Vagina (tissue), 2 donors: ENCODE data around the gene KCNH1. TPM values are rescaled to one million over a fixed set of nuclear protein-coding genes. Genes with fewer than 3 reads are reported as not detected.

ENCODE experiments used
- DNase-seq, 2 donors: peaks; one replicate each; pipeline ENCODE4 v3.0.0-alpha.2; 2017; ENCODE audit errors: extremely low spot score in 2 of 2
- H3K27ac ChIP-seq: fragments of 200-600 bp; sonication (generic); one replicate; pipeline ENCODE4 v1.5.1; 2019
- H3K27me3 ChIP-seq: fragments of 200-600 bp; sonication (generic); one replicate; pipeline ENCODE4 v1.5.1; 2019
- H3K36me3 ChIP-seq, 2 donors: fragments of 200-600 bp; sonication (generic); one replicate each; pipeline ENCODE4 v1.5.1; 2017 to 2019
- H3K4me1 ChIP-seq: fragments of 200-600 bp; sonication (generic); one replicate; pipeline ENCODE4 v1.5.1; 2019
- H3K4me3 ChIP-seq, 2 donors: fragments of 200-600 bp; sonication (generic); 1 replicate in 1 of 2; 2 replicates in 1 of 2; pipeline ENCODE4 v1.5.1; 2016 to 2019
- H3K9me3 ChIP-seq: fragments of 200-600 bp; sonication (generic); one replicate; pipeline ENCODE4 v1.5.1; 2019
- POLR2A ChIP-seq, 2 donors: fragments of 450-650 bp; IDR thresholded peaks; one replicate each; pipeline ENCODE4 v1.6.1; 2017; ENCODE audit warnings: antibody characterized with exemption in 2 of 2, mild to moderate bottlenecking in 2 of 2, moderate library complexity in 2 of 2
- POLR2AphosphoS5 ChIP-seq, 2 donors: sonication (generic); formaldehyde crosslinking; IDR thresholded peaks; one replicate each; pipeline ENCODE4 v1.9.0; 2017; ENCODE audit warnings: antibody characterized with exemption in 2 of 2, mild to moderate bottlenecking in 2 of 2, low read depth in 1 of 2; ENCODE audit not compliant: insufficient read depth in 1 of 2
- intact Hi-C: fragments of 100-400 bp; cut with DNase I; formaldehyde crosslinking; loops from one replicate; pipeline ENCODE4 v1.15.1; 2023
- total RNA-seq: library from RNA; depleted of rRNA; stranded (reverse); fragments of >200 nt; gene quantifications from one replicate; pipeline ENCODE4 v1.2.3, GENCODE V29; 2016
- TF ChIP-seq, protein P1 (sequence below), 3 experiments: fragments of 450-650 bp in 2 of 3; fragments of 200-600 bp in 1 of 3; sonication (generic) in 1 of 3; IDR thresholded peaks; one replicate each; pipeline ENCODE4 v1.5.1; 2017 to 2019; ENCODE audit warnings: antibody characterized with exemption in 3 of 3, mild to moderate bottlenecking in 2 of 3, moderate library complexity in 2 of 3

The KCNH1 gene
- total RNA-seq, 1 donor from 2014 or later, result 3.9 TPM

- H3K9me3 ChIP-seq, result no peaks in the 10 kb centered on the region
- H3K27me3 ChIP-seq, result no peaks in the 10 kb centered on the region
- TF ChIP-seq, protein P1, sequence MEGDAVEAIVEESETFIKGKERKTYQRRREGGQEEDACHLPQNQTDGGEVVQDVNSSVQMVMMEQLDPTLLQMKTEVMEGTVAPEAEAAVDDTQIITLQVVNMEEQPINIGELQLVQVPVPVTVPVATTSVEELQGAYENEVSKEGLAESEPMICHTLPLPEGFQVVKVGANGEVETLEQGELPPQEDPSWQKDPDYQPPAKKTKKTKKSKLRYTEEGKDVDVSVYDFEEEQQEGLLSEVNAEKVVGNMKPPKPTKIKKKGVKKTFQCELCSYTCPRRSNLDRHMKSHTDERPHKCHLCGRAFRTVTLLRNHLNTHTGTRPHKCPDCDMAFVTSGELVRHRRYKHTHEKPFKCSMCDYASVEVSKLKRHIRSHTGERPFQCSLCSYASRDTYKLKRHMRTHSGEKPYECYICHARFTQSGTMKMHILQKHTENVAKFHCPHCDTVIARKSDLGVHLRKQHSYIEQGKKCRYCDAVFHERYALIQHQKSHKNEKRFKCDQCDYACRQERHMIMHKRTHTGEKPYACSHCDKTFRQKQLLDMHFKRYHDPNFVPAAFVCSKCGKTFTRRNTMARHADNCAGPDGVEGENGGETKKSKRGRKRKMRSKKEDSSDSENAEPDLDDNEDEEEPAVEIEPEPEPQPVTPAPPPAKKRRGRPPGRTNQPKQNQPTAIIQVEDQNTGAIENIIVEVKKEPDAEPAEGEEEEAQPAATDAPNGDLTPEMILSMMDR (IDR thresholded peaks at IDR 0.05), result no peak
- TF ChIP-seq POLR2A (IDR thresholded peaks at IDR 0.05) (no peak), POLR2AphosphoS5 (IDR thresholded peaks at IDR 0.05; ENCODE audit: insufficient read depth in 1 of 2, low read depth in 1 of 2) (no peak)
- no peak overlapping the region for H3K27ac ChIP-seq
- H3K4me3 ChIP-seq, result no peak overlapping the region
- H3K36me3 ChIP-seq, result no peaks in the 10 kb centered on the region
- DNase-seq, result peak in 1 of 2 donors; percentile 43
- no peaks in the 10 kb centered on the region for H3K4me1 ChIP-seq
- intact Hi-C loops, result no loop called here
Observed at GRCh38 chr1:210757677-210758076, 376.3 kb downstream of the KCNH1 start.

DNA sequence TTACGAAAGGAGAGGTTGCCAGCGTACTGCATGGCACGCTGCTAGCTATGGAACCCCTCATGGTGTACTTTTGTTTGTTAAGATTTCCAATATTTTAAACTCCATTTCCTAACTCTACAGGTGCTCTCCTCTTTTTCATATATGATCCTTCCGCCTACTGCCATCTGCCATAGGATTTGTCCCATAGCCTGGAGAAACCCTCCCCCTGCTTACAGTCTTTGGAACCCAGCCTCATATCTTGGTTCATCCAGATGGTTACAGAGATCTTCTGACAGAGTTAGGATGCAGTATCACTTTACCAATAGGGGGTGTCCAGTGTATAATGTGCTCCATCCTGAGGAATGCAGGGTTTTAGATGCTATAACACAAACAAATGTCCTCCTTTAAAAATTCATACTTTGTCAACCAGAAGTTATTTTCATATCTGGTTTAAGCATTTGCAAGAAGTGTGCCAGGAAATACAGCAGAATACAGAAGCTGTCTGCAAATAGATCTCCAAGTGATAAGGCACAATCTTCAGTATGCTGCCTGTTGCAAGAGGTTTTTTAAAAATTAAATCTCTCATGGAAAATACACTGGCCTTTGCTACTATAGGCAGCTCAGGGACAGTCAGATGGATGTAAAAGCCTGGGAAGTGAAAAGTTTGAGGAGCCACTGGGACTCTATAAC, 377.8 kb downstream of the KCNH1 start:
- H3K36me3 ChIP-seq, result no peaks in the 10 kb centered on the region
- H3K9me3 ChIP-seq, result no peaks in the 10 kb centered on the region
- intact Hi-C loops, result no loop called here
- H3K4me1 ChIP-seq, result no peaks in the 10 kb centered on the region
- H3K27me3 ChIP-seq, result no peaks in the 10 kb centered on the region
- H3K4me3 ChIP-seq, result no peak overlapping the region
- TF ChIP-seq POLR2AphosphoS5 (IDR thresholded peaks at IDR 0.05; ENCODE audit: insufficient read depth in 1 of 2, low read depth in 1 of 2) (no peak), POLR2A (IDR thresholded peaks at IDR 0.05) (no peak)
- TF ChIP-seq, protein P1 (IDR thresholded peaks at IDR 0.05), result no peak
- DNase-seq, result no peak
- no peak overlapping the region for H3K27ac ChIP-seq

GRCh38 chr1:210754878-210755665, 378.9 kb downstream of the KCNH1 start:
- no peaks in the 10 kb centered on the region for H3K9me3 ChIP-seq
- no peak for TF ChIP-seq POLR2AphosphoS5 (IDR thresholded peaks at IDR 0.05; ENCODE audit: insufficient read depth in 1 of 2, low read depth in 1 of 2)
- TF ChIP-seq POLR2A (IDR thresholded peaks at IDR 0.05), result no peak
- TF ChIP-seq, protein P1 (IDR thresholded peaks at IDR 0.05), result no peak
- no peaks in the 10 kb centered on the region for H3K27me3 ChIP-seq
- H3K36me3 ChIP-seq, result no peaks in the 10 kb centered on the region
- no peak overlapping the region for H3K27ac ChIP-seq
- H3K4me1 ChIP-seq, result no peaks in the 10 kb centered on the region
- no peak for DNase-seq
- no peak overlapping the region for H3K4me3 ChIP-seq
- intact Hi-C loops, result no loop called here

DNA sequence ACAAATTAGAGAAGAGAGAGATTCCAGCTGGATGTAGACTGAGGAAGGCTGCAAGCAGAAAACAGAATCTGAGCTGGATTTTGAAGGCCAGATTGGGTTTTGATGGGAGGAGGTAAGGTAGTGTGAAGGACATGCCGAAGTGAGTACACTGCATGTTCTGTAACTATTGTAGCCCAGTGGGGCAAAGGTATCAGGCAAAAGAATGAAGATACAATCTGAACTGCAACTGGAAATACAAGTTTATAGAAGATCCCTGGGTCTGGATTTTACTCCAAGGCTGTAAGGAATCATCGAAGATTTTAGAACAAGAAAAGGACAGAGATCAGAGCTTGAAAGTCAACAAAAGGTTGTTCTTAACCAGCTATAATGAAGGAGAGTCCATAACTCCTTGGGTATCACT, 382.0 kb downstream of the KCNH1 start:
- H3K27ac ChIP-seq, result no peak overlapping the region
- H3K9me3 ChIP-seq, result no peaks in the 10 kb centered on the region
- no peak for DNase-seq
- intact Hi-C loops, result no loop called here
- H3K27me3 ChIP-seq, result no peaks in the 10 kb centered on the region
- H3K36me3 ChIP-seq, result no peaks in the 10 kb centered on the region
- TF ChIP-seq POLR2AphosphoS5 (IDR thresholded peaks at IDR 0.05; ENCODE audit: insufficient read depth in 1 of 2, low read depth in 1 of 2) (no peak), POLR2A (IDR thresholded peaks at IDR 0.05) (no peak)
- TF ChIP-seq, protein P1 (IDR thresholded peaks at IDR 0.05), result no peak
- no peaks in the 10 kb centered on the region for H3K4me1 ChIP-seq
- H3K4me3 ChIP-seq, result no peak overlapping the region

- H3K4me3 ChIP-seq, result no peak overlapping the region
- H3K9me3 ChIP-seq, result no peaks in the 10 kb centered on the region
- intact Hi-C loops, result no loop called here
- H3K27me3 ChIP-seq, result no peaks in the 10 kb centered on the region
- H3K4me1 ChIP-seq, result no peaks in the 10 kb centered on the region
- no peaks in the 10 kb centered on the region for H3K36me3 ChIP-seq
- DNase-seq, result no peak
- H3K27ac ChIP-seq, result no peak overlapping the region
- TF ChIP-seq POLR2A (IDR thresholded peaks at IDR 0.05) (no peak), POLR2AphosphoS5 (IDR thresholded peaks at IDR 0.05; ENCODE audit: insufficient read depth in 1 of 2, low read depth in 1 of 2) (no peak)
- TF ChIP-seq, protein P1 (IDR thresholded peaks at IDR 0.05), result no peak
Observed at GRCh38 chr1:210750468-210750867, 383.5 kb downstream of the KCNH1 start.
